ENCODE data around the gene LGALS3BP. TPM values are rescaled to one million over a fixed set of nuclear protein-coding genes. Genes with fewer than 3 reads are reported as not detected.
A peak's percentile ranks its signal among the peaks of the same experiment; 100 is the strongest.

The LGALS3BP gene
- total and polyA plus RNA-seq, 2 of the 13 experiments (the other 11 are each of a cell fraction or from before 2014, with no cell fraction given) = 137 to 332 TPM

GRCh38 chr17:78933025-78933958 is 46.4 kb downstream of the LGALS3BP start (continued):
- TF ChIP-seq, protein P1, sequence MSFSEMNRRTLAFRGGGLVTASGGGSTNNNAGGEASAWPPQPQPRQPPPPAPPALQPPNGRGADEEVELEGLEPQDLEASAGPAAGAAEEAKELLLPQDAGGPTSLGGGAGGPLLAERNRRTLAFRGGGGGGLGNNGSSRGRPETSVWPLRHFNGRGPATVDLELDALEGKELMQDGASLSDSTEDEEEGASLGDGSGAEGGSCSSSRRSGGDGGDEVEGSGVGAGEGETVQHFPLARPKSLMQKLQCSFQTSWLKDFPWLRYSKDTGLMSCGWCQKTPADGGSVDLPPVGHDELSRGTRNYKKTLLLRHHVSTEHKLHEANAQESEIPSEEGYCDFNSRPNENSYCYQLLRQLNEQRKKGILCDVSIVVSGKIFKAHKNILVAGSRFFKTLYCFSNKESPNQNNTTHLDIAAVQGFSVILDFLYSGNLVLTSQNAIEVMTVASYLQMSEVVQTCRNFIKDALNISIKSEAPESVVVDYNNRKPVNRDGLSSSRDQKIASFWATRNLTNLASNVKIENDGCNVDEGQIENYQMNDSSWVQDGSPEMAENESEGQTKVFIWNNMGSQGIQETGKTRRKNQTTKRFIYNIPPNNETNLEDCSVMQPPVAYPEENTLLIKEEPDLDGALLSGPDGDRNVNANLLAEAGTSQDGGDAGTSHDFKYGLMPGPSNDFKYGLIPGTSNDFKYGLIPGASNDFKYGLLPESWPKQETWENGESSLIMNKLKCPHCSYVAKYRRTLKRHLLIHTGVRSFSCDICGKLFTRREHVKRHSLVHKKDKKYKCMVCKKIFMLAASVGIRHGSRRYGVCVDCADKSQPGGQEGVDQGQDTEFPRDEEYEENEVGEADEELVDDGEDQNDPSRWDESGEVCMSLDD (CRISPR knock-in tag; IDR thresholded peaks at IDR 0.05; ENCODE audit: borderline replicate concordance) = no peak
- TF ChIP-seq ZKSCAN8 (CRISPR knock-in tag; IDR thresholded peaks at IDR 0.05; ENCODE audit: borderline replicate concordance) (peak; percentile 31; the same call in 1 of the 2 replicates), ZFP62 (CRISPR knock-in tag; IDR thresholded peaks at IDR 0.05) (no peak), ZNF253 (CRISPR knock-in tag; IDR thresholded peaks at IDR 0.05; ENCODE audit: borderline replicate concordance) (no peak), SRY (CRISPR knock-in tag; IDR thresholded peaks at IDR 0.05) (no peak), SCMH1 (CRISPR knock-in tag; IDR thresholded peaks at IDR 0.05; ENCODE audit: borderline replicate concordance) (no peak), ZNF530 (CRISPR knock-in tag; IDR thresholded peaks at IDR 0.05; ENCODE audit: low read depth) (no peak), ZNF24 (IDR thresholded peaks at IDR 0.05) (no peak), ZNF3 (CRISPR knock-in tag; IDR thresholded peaks at IDR 0.05) (0 out of 2 replicates have a peak, but pooled peaks have one; percentile 18), RFXANK (CRISPR knock-in tag; IDR thresholded peaks at IDR 0.05) (no peak), BRD4 (CRISPR knock-in tag; IDR thresholded peaks at IDR 0.05) (no peak), MED13 (CRISPR knock-in tag; IDR thresholded peaks at IDR 0.05) (no peak), ZNF230 (CRISPR knock-in tag; IDR thresholded peaks at IDR 0.05) (no peak), ZFP37 (CRISPR knock-in tag; IDR thresholded peaks at IDR 0.05; ENCODE audit: borderline replicate concordance) (0 out of 2 replicates have a peak, but pooled peaks have one; percentile 53), ZNF639 (CRISPR knock-in tag; conservative IDR thresholded peaks at IDR 0.05) (no peak)
- TF ChIP-seq, protein P2, sequence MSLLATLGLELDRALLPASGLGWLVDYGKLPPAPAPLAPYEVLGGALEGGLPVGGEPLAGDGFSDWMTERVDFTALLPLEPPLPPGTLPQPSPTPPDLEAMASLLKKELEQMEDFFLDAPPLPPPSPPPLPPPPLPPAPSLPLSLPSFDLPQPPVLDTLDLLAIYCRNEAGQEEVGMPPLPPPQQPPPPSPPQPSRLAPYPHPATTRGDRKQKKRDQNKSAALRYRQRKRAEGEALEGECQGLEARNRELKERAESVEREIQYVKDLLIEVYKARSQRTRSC (CRISPR knock-in tag; IDR thresholded peaks at IDR 0.05; ENCODE audit: low read depth) = no peak
- TF ChIP-seq, protein P3, sequence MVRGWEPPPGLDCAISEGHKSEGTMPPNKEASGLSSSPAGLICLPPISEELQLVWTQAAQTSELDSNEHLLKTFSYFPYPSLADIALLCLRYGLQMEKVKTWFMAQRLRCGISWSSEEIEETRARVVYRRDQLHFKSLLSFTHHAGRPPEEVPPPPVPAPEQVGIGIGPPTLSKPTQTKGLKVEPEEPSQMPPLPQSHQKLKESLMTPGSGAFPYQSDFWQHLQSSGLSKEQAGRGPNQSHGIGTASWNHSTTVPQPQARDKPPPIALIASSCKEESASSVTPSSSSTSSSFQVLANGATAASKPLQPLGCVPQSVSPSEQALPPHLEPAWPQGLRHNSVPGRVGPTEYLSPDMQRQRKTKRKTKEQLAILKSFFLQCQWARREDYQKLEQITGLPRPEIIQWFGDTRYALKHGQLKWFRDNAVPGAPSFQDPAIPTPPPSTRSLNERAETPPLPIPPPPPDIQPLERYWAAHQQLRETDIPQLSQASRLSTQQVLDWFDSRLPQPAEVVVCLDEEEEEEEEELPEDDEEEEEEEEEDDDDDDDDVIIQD (CRISPR knock-in tag; IDR thresholded peaks at IDR 0.05; ENCODE audit: low read depth) = peak; percentile 69; the same call in 1 of the 2 replicates
- TF ChIP-seq, protein P4, sequence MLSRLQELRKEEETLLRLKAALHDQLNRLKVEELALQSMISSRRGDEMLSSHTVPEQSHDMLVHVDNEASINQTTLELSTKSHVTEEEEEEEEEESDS (CRISPR knock-in tag; IDR thresholded peaks at IDR 0.05; ENCODE audit: borderline replicate concordance) = no peak

Data from HepG2 (cell line).